GM19023 (cell line): ENCODE measurements around the gene GOLGA6L2.
"Not testable (repeated sequence)": the region's sequence is repeated elsewhere in the genome, so short reads cannot be mapped to it uniquely, and the experiment has no call there.

ENCODE experiments used
- ATAC-seq: cut with Tn5 transposase; IDR thresholded peaks from one replicate; pipeline ENCODE4 v1.9.1; 2021; ENCODE audit warnings: mild to moderate bottlenecking, moderate library complexity; ENCODE audit not compliant: unreplicated experiment

Gene GOLGA6L2

GRCh38 chr15:23447107-23447500, at the start of gene GOLGA6L2:
Gene GOLGA6L2 (minus strand): TSS chr15:23447243. CDS start chr15:23447181, 62 bp downstream.
- no peak for ATAC-seq

GRCh38 chr15:23484870-23485269, 37.8 kb upstream of the GOLGA6L2 start:
- no peak for ATAC-seq

- no peak for ATAC-seq
Measured at GRCh38 chr15:23483821-23484299, 36.8 kb upstream of the GOLGA6L2 start.

- no peak for ATAC-seq
Measured at GRCh38 chr15:23482764-23483489, 35.9 kb upstream of the GOLGA6L2 start.

GRCh38 chr15:23482228-23482627, 35.2 kb upstream of the GOLGA6L2 start:
- ATAC-seq: no peak

GRCh38 chr15:23477920-23478319, 30.9 kb upstream of the GOLGA6L2 start:
- ATAC-seq: no peak

GRCh38 chr15:23472678-23473077, 25.6 kb upstream of the GOLGA6L2 start:
- no peak for ATAC-seq

GRCh38 chr15:23472033-23472432, 25.0 kb upstream of the GOLGA6L2 start:
- no peak for ATAC-seq

GRCh38 chr15:23467110-23467600, 20.1 kb upstream of the GOLGA6L2 start:
- no peak for ATAC-seq

GRCh38 chr15:23457890-23458289, 10.8 kb upstream of the GOLGA6L2 start:
- no peak for ATAC-seq

- no peak for ATAC-seq
Measured at GRCh38 chr15:23446215-23447106, 582 bp downstream of the GOLGA6L2 start.

GRCh38 chr15:23444269-23444668, 2.8 kb downstream of the GOLGA6L2 start:
- no peak for ATAC-seq

- no peak for ATAC-seq
Measured at GRCh38 chr15:23441204-23441603, 5.8 kb downstream of the GOLGA6L2 start.

GRCh38 chr15:23440596-23440995, 6.4 kb downstream of the GOLGA6L2 start:
- no peak for ATAC-seq

- no peak for ATAC-seq
Measured at GRCh38 chr15:23439513-23439912, 7.5 kb downstream of the GOLGA6L2 start.

- ATAC-seq: no peak
Measured at GRCh38 chr15:23438816-23439466, 8.1 kb downstream of the GOLGA6L2 start.

- no peak for ATAC-seq
Measured at GRCh38 chr15:23437673-23438072, 9.4 kb downstream of the GOLGA6L2 start.

- no peak for ATAC-seq
Measured at GRCh38 chr15:23437146-23437545, 9.9 kb downstream of the GOLGA6L2 start.

- no peak for ATAC-seq
Measured at GRCh38 chr15:23436421-23436820, 10.6 kb downstream of the GOLGA6L2 start.

GRCh38 chr15:23434699-23435098, 12.3 kb downstream of the GOLGA6L2 start:
- not testable (repeated sequence) for ATAC-seq

- ATAC-seq: not testable (repeated sequence)
Measured at GRCh38 chr15:23425327-23425726, 21.7 kb downstream of the GOLGA6L2 start.
